HepG2 (cell line): ENCODE data around the gene GPBAR1. TPM values are rescaled to one million over a fixed set of nuclear protein-coding genes. Genes with fewer than 3 reads are reported as not detected.
A peak's percentile ranks its signal among the peaks of the same experiment; 100 is the strongest.

Experiments used
- ATF4 ChIP-seq, 2 experiments: fragments of 450-650 bp in 1 of 2; sonication (generic) in 1 of 2; formaldehyde crosslinking; IDR thresholded peaks; 2 replicates each; pipeline versions ENCODE4 v1.5.0 to v1.8.0; 2020 to 2022; ENCODE audit warnings: mild to moderate bottlenecking in 1 of 2, missing genetic modification reagents in 1 of 2
- ATM ChIP-seq: fragments of 450-650 bp; IDR thresholded peaks from 2 replicates; pipeline ENCODE4 v1.7.1; 2017; ENCODE audit warnings: mild to moderate bottlenecking, borderline replicate concordance
- BRCA1 ChIP-seq: sonication (generic); formaldehyde crosslinking; IDR thresholded peaks from 2 replicates; pipeline ENCODE4 v1.4.0; 2020; ENCODE audit warnings: missing genetic modification reagents
- CREB3 ChIP-seq: sonication (generic); formaldehyde crosslinking; IDR thresholded peaks from 2 replicates; pipeline ENCODE4 v1.5.0; 2020; ENCODE audit warnings: missing genetic modification reagents
- DNMT1 ChIP-seq: sonication (generic); formaldehyde crosslinking; IDR thresholded peaks from 2 replicates; pipeline ENCODE4 v1.5.1; 2020; ENCODE audit warnings: mild to moderate bottlenecking, missing genetic modification reagents
- FOXA3 ChIP-seq: IDR thresholded peaks from 2 replicates; pipeline ENCODE4 v1.6.1; 2016; ENCODE audit warnings: missing genetic modification reagents, missing compliant biosample characterization
- GABPA ChIP-seq, 2 experiments: IDR thresholded peaks; 2 replicates each; pipeline ENCODE4 v1.6.1; 2011 to 2016; ENCODE audit warnings: low read depth in 2 of 2, low read length in 1 of 2, missing biosample characterization in 1 of 2, missing genetic modification characterization in 1 of 2
- GLI4 ChIP-seq: sonication (generic); formaldehyde crosslinking; IDR thresholded peaks from 2 replicates; pipeline ENCODE4 v1.5.1; 2020; ENCODE audit warnings: missing genetic modification reagents, mild to moderate bottlenecking, moderate library complexity, borderline replicate concordance
- KLF9 ChIP-seq: IDR thresholded peaks from 2 replicates; pipeline ENCODE4 v1.6.1; 2016; ENCODE audit warnings: low read depth
- PRDM4 ChIP-seq: sonication (generic); formaldehyde crosslinking; IDR thresholded peaks from 2 replicates; pipeline ENCODE4 v1.9.0; 2021; ENCODE audit warnings: missing genetic modification reagents, borderline replicate concordance
- SALL1 ChIP-seq: sonication (generic); formaldehyde crosslinking; IDR thresholded peaks from 2 replicates; pipeline ENCODE4 v1.8.0; 2022; ENCODE audit warnings: mild to moderate bottlenecking, missing genetic modification reagents
- SMAD9 ChIP-seq: sonication (generic); formaldehyde crosslinking; IDR thresholded peaks from 2 replicates; pipeline ENCODE4 v1.5.1; 2020; ENCODE audit warnings: mild to moderate bottlenecking, missing genetic modification reagents
- SNAPC2 ChIP-seq: sonication (generic); formaldehyde crosslinking; IDR thresholded peaks from 2 replicates; pipeline ENCODE4 v1.8.1; 2022; ENCODE audit warnings: mild to moderate bottlenecking, missing genetic modification reagents
- XBP1 ChIP-seq: sonication (generic); formaldehyde crosslinking; IDR thresholded peaks from 2 replicates; pipeline ENCODE4 v1.5.0; 2020; ENCODE audit warnings: missing genetic modification reagents
- ZBTB25 ChIP-seq: IDR thresholded peaks from 2 replicates; pipeline ENCODE4 v1.6.1; 2018; ENCODE audit warnings: missing genetic modification reagents
- ZNF558 ChIP-seq: sonication (generic); formaldehyde crosslinking; IDR thresholded peaks from 2 replicates; pipeline ENCODE4 v1.9.0; 2022; ENCODE audit warnings: mild to moderate bottlenecking, missing genetic modification reagents, borderline replicate concordance
- ZNF605 ChIP-seq: sonication (generic); formaldehyde crosslinking; IDR thresholded peaks from 2 replicates; pipeline ENCODE4 v1.8.0; 2022; ENCODE audit warnings: mild to moderate bottlenecking, missing genetic modification reagents
- ZNF687 ChIP-seq: sonication (generic); formaldehyde crosslinking; IDR thresholded peaks from 2 replicates; pipeline ENCODE4 v1.5.1; 2020; ENCODE audit warnings: mild to moderate bottlenecking, missing genetic modification reagents, moderate library complexity
- ZNF720 ChIP-seq: sonication (generic); formaldehyde crosslinking; IDR thresholded peaks from 2 replicates; pipeline ENCODE4 v1.4.0; 2020; ENCODE audit warnings: missing genetic modification reagents
- polyA plus RNA-seq, 8 experiments: library from polyadenylated mRNA; depleted of rRNA in 3 of 8; stranded (reverse) in 7 of 8; unstranded in 1 of 8; fragments of >200 nt; fragmentation: Illumina TruSeq in 4 of 8; extraction: Trizol in 4 of 8; gene quantifications; 2 replicates each; pipeline versions ENCODE4 v1.2.1 to v1.2.3, GENCODE V29; 2011 to 2016; ENCODE audit warnings: low read depth in 4 of 8, missing spikeins in 1 of 8, mixed read lengths in 1 of 8; ENCODE audit not compliant: insufficient read depth in 1 of 8
- total RNA-seq, 5 experiments: library from RNA; depleted of rRNA; stranded (reverse); fragments of >200 nt; fragmentation: Illumina TruSeq; extraction: Trizol; gene quantifications; 2 replicates each; pipeline ENCODE4 v1.2.3, GENCODE V29; 2016; ENCODE audit warnings: low read depth in 1 of 5

The GPBAR1 gene
- total and polyA plus RNA-seq, 2 of the 13 experiments (the other 11 are each of a cell fraction or from before 2014, with no cell fraction given): 0.05 to 0.09 TPM

GRCh38 chr2:218272531-218273212 lies 11.9 kb downstream of the GPBAR1 start (continued):
- peak; percentile 58; the same call in 1 of the 2 replicates for TF ChIP-seq FOXA3 (CRISPR knock-in tag)
- TF ChIP-seq ZBTB25 (CRISPR knock-in tag): peak; percentile 46; the same call in 1 of the 2 replicates
- peak; percentile 72 for TF ChIP-seq ZNF687 (CRISPR knock-in tag)
- no peak for TF ChIP-seq ATF4 (CRISPR knock-in tag; IDR thresholded peaks at IDR 0.05)
- peak; percentile 50; the same call in 1 of the 2 replicates for TF ChIP-seq KLF9 (CRISPR knock-in tag)
- 0 out of 2 replicates have a peak, but pooled peaks have one; percentile 65 for TF ChIP-seq PRDM4 (CRISPR knock-in tag)
- no peak for TF ChIP-seq XBP1 (CRISPR knock-in tag)
- no peak for TF ChIP-seq SMAD9 (CRISPR knock-in tag)
- TF ChIP-seq SALL1 (CRISPR knock-in tag): peak; percentile 75
- no peak for TF ChIP-seq ZNF558
- no peak for TF ChIP-seq CREB3 (CRISPR knock-in tag)
- no peak for TF ChIP-seq ATM
- TF ChIP-seq SNAPC2: no peak
- peak; percentile 38; the same call in 1 of the 2 replicates for TF ChIP-seq ZNF605 (CRISPR knock-in tag)
- TF ChIP-seq GLI4 (CRISPR knock-in tag): peak; percentile 62; the same call in 1 of the 2 replicates
- 0 out of 2 replicates have a peak, but pooled peaks have one; percentile 24 for TF ChIP-seq BRCA1 (CRISPR knock-in tag)
- no peak for TF ChIP-seq GABPA (IDR thresholded peaks at IDR 0.05; ENCODE audit: low read depth, low read length)
- 0 out of 2 replicates have a peak, but pooled peaks have one; percentile 25 for TF ChIP-seq GABPA (CRISPR knock-in tag; IDR thresholded peaks at IDR 0.05; ENCODE audit: low read depth)
- no peak for TF ChIP-seq DNMT1 (CRISPR knock-in tag)
- TF ChIP-seq ZNF720 (CRISPR knock-in tag): no peak
